PFSK-1 (cell line): ENCODE results near the gene BCOR.

Experiments used
- FOXP2 ChIP-seq: optimal IDR thresholded peaks from 2 replicates; pipeline ENCODE3; 2011; ENCODE audit warnings: borderline replicate concordance, control low read depth, inconsistent platforms; ENCODE audit not compliant: insufficient read depth; ENCODE audit errors: extremely low read length, extremely low read depth
- POLR2AphosphoS5 ChIP-seq: IDR thresholded peaks from 2 replicates; pipeline ENCODE4 v1.6.1; 2012; ENCODE audit warnings: low read depth, mild to moderate bottlenecking, control low read depth, low read length, moderate library complexity
- SIN3A ChIP-seq: IDR thresholded peaks from 2 replicates; pipeline ENCODE4 v1.6.1; 2012; ENCODE audit warnings: mild to moderate bottlenecking, low read length, moderate library complexity, borderline replicate concordance; ENCODE audit not compliant: insufficient read depth
- TAF1 ChIP-seq: IDR thresholded peaks from 2 replicates; pipeline ENCODE4 v1.6.1; 2012; ENCODE audit warnings: low read length, control low read depth, borderline replicate concordance; ENCODE audit not compliant: insufficient read depth
- TF ChIP-seq, protein P1 (sequence below), 2 experiments: IDR thresholded peaks; 2 replicates each; pipeline versions ENCODE4 v1.6.1 to v1.8.0; 2011 to 2012; ENCODE audit warnings: low read depth in 2 of 2, low read length in 2 of 2, control low read depth in 1 of 2, inconsistent platforms in 1 of 2, mild to moderate bottlenecking in 1 of 2, moderate library complexity in 1 of 2; ENCODE audit not compliant: insufficient read depth in 1 of 2

The BCOR gene

DNA sequence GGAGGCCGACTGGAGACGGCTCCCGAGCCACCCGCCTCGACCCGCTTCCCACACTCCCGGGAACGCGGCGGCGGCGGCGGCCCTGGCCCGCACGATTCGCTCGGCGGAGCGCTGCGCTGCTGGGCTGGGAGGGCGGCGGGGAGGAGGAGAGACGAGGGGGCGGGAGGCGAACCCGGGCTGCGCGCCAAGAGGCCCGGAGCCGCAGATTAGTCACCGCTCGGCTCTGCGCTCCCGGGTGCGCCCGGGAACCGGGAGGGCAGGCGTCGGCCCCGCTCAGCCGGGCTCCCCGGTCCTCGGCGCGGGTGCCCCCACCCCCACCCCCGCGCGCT is 11.2 kb upstream of the BCOR start:
- no peak for TF ChIP-seq TAF1

DNA sequence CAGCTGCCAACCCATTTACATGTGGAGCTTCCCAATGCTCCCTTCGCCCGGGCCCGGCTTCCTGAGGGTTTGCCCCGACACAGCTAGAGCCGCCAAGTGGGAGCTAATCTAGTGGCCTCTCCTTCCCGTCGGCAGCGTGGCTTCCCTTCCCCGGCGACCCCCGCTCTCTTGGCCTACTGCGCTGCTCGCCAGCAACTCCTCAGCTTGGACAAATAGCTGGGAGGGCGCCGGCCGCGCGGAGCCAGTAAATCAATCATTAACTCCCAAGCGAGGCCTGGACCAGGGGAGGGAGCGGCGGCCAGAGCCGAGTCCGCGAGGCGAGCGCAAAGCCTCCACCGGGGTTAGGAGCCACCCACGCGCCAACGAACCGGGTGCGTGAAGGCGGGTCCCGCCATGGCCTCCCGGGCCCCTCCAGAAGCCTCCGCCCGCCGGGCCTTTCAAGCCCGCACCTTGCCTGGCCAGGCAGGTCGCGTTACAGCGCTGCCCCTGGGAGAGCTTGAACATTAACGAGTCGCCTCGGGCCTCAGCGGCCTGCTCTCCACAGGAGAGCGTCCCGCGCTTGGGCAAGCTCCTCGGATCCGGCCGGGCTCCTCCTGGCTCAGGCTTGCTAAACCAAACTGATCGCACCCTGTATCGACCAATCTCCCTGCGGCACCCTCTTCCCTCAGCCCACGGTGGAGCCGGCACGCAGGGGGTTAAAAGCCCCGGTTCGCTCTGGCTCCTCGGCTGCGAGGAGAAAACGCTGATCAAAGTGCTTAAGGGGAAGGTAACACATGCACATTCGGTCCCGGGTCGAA is 10.6 kb upstream of the BCOR start:
- TF ChIP-seq, protein P1, sequence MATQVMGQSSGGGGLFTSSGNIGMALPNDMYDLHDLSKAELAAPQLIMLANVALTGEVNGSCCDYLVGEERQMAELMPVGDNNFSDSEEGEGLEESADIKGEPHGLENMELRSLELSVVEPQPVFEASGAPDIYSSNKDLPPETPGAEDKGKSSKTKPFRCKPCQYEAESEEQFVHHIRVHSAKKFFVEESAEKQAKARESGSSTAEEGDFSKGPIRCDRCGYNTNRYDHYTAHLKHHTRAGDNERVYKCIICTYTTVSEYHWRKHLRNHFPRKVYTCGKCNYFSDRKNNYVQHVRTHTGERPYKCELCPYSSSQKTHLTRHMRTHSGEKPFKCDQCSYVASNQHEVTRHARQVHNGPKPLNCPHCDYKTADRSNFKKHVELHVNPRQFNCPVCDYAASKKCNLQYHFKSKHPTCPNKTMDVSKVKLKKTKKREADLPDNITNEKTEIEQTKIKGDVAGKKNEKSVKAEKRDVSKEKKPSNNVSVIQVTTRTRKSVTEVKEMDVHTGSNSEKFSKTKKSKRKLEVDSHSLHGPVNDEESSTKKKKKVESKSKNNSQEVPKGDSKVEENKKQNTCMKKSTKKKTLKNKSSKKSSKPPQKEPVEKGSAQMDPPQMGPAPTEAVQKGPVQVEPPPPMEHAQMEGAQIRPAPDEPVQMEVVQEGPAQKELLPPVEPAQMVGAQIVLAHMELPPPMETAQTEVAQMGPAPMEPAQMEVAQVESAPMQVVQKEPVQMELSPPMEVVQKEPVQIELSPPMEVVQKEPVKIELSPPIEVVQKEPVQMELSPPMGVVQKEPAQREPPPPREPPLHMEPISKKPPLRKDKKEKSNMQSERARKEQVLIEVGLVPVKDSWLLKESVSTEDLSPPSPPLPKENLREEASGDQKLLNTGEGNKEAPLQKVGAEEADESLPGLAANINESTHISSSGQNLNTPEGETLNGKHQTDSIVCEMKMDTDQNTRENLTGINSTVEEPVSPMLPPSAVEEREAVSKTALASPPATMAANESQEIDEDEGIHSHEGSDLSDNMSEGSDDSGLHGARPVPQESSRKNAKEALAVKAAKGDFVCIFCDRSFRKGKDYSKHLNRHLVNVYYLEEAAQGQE (IDR thresholded peaks at IDR 0.05; ENCODE audit: insufficient read depth in 1 of 2, low read depth in 2 of 2, low read length in 2 of 2): no peak
- no peak for TF ChIP-seq SIN3A
- no peak for TF ChIP-seq TAF1
- TF ChIP-seq FOXP2: no peak
- no peak for TF ChIP-seq POLR2AphosphoS5

DNA sequence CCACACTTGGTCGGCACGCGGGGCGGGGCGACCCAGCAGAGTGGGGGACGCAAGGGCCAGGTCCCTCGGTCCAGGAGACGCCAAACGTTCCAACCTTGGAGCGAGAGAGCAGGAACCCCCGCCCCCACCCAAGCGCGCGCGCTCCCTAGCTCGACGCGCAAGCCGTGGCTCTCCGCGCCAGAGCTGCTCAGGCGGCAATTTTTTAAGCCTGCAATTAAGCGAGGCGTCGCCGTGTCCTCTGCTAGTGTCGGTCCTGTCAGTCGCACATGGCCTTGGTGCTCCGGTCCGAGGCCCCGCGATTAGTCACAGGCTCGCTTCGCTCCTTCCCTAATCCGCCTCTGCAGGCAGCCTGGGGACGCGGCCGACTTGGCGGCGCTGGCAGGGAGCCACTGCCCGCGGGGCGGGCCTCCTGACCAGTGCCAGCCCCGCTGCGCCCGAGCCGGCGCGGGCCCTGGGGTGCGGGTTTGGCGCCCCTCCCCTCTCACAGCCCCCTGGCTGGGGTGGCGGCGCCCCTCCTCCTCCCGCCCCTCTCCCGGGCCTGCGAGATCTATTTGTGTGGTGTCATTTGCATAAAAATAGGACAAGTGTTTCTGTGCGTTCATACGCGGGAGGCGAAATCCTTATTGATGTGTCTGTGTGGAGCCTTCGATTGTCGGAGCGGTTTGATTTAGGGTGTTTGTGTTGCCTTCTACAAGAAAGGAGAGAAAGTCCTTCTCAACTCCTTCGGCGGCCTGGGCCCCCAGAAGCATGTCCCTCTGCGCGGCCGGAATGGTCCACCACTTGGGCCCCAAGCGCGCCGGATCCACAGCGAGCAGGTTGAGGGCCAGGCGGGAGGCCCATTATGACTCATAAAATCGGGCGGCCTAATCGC is 9.8 kb upstream of the BCOR start:
- TF ChIP-seq POLR2AphosphoS5: no peak
- TF ChIP-seq SIN3A: no peak
- TF ChIP-seq, protein P1 (IDR thresholded peaks at IDR 0.05; ENCODE audit: insufficient read depth in 1 of 2, low read depth in 2 of 2, low read length in 2 of 2): no peak
- TF ChIP-seq TAF1: no peak
- TF ChIP-seq FOXP2: no peak

DNA sequence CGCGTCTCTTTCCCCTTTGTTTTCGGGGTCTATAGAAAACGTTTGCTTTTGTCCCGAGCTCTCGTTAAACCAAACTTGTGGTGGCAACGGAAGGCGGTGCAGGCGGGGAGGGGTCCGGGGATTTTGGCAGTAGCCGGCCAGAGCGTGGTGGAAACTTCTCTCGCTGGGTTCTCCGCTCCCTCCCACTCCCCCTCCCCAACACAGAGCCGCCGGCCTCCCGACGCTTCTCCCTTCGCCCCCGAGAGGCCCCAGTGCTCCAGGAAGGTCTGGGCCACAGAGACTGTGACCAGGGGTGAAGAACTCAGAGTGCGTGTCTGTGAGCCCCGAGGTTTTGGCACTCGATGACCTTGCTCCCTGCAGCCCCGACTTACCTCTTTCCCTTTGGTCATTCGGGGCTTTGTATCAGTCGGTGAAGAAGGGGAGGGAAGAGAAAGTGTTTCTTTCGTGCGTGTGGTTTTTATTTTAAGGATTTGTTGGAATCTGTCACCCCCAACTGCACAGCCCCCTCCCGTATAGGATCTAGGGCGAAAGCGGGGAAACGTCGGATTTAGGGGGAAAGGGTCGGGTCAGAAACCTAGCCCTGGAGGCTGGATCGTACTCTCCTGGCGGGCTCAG is 9.0 kb upstream of the BCOR start:
- TF ChIP-seq, protein P1 (IDR thresholded peaks at IDR 0.05; ENCODE audit: insufficient read depth in 1 of 2, low read depth in 2 of 2, low read length in 2 of 2): no peak
- no peak for TF ChIP-seq POLR2AphosphoS5

DNA sequence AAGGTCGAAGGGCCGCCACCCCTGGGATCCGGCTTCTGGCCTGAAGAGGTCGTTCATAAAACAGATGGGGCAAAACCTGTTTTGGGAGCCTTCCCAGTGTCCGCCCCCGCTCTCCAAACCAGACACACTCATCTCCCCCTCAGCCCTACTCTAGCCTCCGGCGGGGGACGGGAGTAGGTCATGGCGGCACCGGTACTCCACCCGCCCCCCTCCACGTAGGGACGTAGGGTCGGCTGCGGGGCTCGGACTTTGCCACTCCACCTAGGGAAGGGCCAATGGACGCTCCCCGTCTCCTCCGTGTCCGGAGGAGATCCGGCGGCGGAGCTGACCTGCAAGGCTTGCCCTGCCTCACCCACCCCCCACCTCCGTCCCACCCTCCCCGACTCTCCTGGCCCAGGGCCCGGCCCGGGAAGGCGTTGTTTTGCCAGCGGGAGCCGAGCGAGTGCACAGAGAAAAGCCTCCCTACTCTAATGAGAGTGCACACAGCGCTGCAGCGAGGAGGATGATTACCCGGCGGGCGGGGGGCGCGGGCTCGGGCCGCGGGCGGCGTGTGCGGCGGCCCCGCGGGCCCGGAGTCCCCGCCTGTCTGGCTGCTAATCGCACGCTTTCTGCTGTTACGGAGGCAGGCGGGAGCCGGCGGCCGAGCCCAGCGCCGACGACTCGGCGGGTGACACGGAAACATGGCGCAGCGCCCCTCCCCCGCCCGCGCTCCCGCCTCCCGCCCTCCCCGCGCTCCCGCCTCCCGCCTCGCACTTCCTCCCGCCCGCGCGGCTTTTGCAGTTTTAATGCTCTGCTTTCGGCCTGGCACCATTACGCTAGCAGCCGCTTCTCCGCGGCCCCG is 8.3 kb upstream of the BCOR start:
- TF ChIP-seq, protein P1 (IDR thresholded peaks at IDR 0.05; ENCODE audit: insufficient read depth in 1 of 2, low read depth in 2 of 2, low read length in 2 of 2): no peak
- TF ChIP-seq FOXP2 (no peak), TAF1 (no peak; the same call in 1 of the 2 replicates), POLR2AphosphoS5 (no peak), SIN3A (no peak)
